Astrocyte of the hippocampus (primary cell): ENCODE data around the gene ELF2.
A peak's percentile ranks its signal among the peaks of the same experiment; 100 is the strongest.
"Not testable (repeated sequence)": the region's sequence is repeated elsewhere in the genome, so short reads cannot be mapped to it uniquely, and the experiment has no call there.

Experiments used
- DNase-seq: peaks from one replicate; pipeline ENCODE4 v3.0.0; 2011; ENCODE audit warnings: low read depth, low spot score

The ELF2 gene

GRCh38 chr4:139177049-139177868 is at the start of gene ELF2:
Gene ELF2, minus strand, starts transcription at chr4:139177218. Its CDS starts 39,517 bp downstream, at chr4:139137701.
- peak; percentile 96 for DNase-seq

GRCh38 chr4:139223682-139224317 is 46.8 kb upstream of the ELF2 start:
- DNase-seq: peak; percentile 70

DNA sequence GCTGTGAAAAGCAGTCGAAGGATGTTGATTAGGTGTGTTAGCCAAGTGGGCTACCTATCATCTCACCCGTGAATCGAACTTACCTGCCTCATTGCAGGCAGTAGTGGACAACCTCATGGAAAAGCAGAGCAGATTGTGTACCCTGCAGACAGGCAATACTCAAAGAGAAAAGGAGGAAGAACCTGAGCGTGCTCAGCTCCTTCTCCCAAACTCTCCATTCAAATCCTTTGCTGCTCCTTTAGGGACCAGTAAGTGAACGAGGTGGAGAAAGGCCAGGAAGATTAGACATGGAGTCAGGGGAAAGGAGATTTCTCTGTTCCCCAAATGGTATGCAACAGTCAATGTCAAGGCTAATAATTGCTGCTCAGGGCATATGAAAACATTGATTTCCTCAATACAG is 45.2 kb upstream of the ELF2 start:
- no peak for DNase-seq

DNA sequence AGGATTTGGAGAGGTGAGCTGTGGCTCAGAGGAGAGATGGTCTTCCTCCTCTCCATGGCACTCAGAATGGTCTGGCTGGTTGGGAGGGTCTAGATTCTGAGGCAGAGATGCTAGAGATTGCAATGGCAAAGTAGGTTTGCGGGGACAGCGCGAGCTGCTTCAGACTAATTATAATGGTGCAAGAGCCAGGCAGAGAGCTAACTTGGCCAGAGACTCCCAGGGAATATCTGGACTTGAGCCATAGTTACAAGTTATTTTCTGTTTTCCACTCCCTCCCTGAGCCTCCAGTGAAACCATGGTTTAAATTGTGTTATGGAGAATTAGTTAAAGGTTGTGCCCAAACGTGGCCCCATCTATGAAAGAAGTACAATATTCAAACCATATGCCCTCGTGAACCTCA is 44.7 kb upstream of the ELF2 start:
- no peak for DNase-seq

GRCh38 chr4:139219450-139220055 is 42.5 kb upstream of the ELF2 start:
- DNase-seq: no peak

GRCh38 chr4:139214039-139214534 is 37.1 kb upstream of the ELF2 start:
- no peak for DNase-seq

GRCh38 chr4:139213633-139214032 is 36.6 kb upstream of the ELF2 start:
- DNase-seq: not testable (repeated sequence)

GRCh38 chr4:139212900-139213299 is 35.9 kb upstream of the ELF2 start:
- no peak for DNase-seq

GRCh38 chr4:139210486-139210885 is 33.5 kb upstream of the ELF2 start:
- no peak for DNase-seq

DNA sequence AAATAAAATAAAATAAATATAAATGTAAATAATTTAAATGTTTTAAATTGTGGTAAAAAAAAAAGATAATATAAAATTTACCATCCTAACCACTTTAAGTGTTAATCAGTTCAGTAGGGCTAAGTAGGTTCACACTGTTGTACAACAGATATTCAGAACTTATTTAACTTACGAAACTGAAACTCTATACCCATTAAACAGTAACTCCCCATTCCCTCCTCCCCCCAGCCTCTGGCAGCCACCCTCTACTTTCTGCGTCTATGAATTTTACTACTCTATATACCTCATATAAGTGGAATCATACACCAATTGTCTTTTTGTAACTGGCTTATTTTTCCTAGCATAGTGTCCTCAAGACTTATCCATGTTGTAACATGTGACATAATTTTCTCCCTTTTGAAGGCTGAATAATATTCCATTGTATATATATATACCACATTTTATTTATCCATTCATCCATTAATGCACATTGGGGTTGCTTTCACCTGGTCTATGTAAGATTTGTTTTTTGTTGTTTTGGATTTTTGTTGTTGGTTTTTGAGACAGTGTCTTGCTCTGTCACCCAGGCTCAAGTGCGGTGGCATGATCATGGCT is 32.5 kb upstream of the ELF2 start:
- DNase-seq: no peak

GRCh38 chr4:139208404-139208945 is 31.5 kb upstream of the ELF2 start:
- no peak for DNase-seq

- no peak for DNase-seq
Observed at GRCh38 chr4:139207873-139208403, 30.9 kb upstream of the ELF2 start.

GRCh38 chr4:139207247-139207646 is 30.2 kb upstream of the ELF2 start:
- DNase-seq: no peak

- no peak for DNase-seq
Observed at GRCh38 chr4:139202991-139203390, 26.0 kb upstream of the ELF2 start.

GRCh38 chr4:139200506-139200905 is 23.5 kb upstream of the ELF2 start:
- no peak for DNase-seq

DNA sequence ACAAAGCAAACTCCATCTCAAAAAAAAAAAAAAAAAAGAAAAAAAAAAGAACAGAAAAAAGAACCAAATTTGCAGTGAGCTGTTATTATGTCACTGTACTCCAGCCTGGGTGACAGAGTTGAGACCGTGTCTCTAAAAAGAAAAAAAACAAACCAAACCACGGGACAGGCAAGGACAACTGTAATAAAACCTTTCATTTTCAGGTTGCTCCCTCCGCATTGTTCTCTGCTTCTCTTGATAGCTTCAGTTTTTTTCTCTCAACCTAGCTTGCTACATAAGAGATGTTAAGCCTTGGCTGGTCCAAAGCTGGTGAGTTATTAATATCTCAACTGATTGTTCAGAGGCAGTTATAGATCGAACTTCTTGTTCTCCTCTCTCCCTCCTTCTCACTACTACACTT is 23.1 kb upstream of the ELF2 start:
- no peak for DNase-seq

- not testable (repeated sequence) for DNase-seq
Observed at GRCh38 chr4:139197214-139197613, 20.2 kb upstream of the ELF2 start.

- DNase-seq: no peak
Observed at GRCh38 chr4:139196462-139196861, 19.4 kb upstream of the ELF2 start.

DNA sequence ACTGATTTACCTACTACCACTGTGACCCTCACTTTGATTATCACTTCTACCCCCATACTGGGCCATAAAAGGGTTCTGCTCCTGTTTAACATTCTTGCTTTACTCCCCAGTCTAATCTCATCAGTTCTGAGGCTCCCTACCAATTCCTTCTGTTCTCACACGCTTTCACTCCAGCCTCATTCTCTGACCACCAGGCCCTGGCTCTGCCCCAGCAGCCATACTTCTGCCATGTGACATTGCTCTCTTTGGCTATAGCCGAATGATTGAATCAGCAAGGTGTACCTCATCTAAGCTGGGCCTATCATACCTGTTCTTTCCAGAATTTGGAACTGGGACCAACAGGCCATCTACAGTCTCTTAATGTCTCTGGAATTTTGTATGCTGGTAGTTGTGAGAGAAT is 14.4 kb upstream of the ELF2 start:
- DNase-seq: peak; percentile 74

DNA sequence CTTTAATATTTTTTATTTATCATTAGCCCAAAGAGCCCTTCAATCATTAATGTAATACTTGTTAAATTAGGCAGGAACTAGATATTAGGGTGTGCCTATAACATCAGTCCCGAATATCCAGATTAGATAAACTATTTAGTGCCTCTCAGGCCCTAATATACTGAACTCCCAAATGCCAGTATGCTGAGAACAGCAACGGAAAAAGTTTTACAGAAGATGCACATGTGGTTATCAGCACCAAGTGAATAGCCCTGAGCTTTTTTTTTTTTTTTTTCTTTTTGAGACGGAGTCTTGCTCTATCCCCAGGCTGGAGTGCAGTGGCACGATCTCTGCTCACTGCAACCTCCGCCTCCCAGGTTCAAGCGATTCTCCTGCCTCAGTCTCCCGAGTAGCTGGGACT is 13.0 kb upstream of the ELF2 start:
- no peak for DNase-seq

GRCh38 chr4:139189417-139189749 is 12.4 kb upstream of the ELF2 start:
- DNase-seq: no peak
